H7 (cell line): ENCODE data around the gene ADPRM. TPM values are rescaled to one million over a fixed set of nuclear protein-coding genes. Genes with fewer than 3 reads are reported as not detected.

Experiments
- DNase-seq: peaks from one replicate; pipeline ENCODE4 v3.0.0; 2012
- H3K27me3 ChIP-seq: 2 replicates; pipeline ENCODE4 v1.6.0; 2011; ENCODE audit warnings: mild to moderate bottlenecking, low read length; ENCODE audit not compliant: control insufficient read depth, insufficient read depth
- H3K36me3 ChIP-seq: replicated peaks from 2 replicates; pipeline ENCODE4 v1.5.1; 2011; ENCODE audit warnings: low read length; ENCODE audit not compliant: control insufficient read depth, insufficient read depth
- H3K4me3 ChIP-seq: 2 replicates; pipeline ENCODE4 v1.5.1; 2011; ENCODE audit warnings: low read depth, mild to moderate bottlenecking, control low read depth, low read length, moderate library complexity; ENCODE audit not compliant: insufficient read depth
- total RNA-seq: library from RNA; depleted of rRNA; stranded (reverse); fragments of >200 nt; shearing (Covaris generic); gene quantifications from 2 replicates; pipeline ENCODE4 v1.2.3, GENCODE V29; 2014; rRNA removed

ADPRM gene
- total RNA-seq, 1 experiment from 2014 or later = 7.9 TPM

DNA sequence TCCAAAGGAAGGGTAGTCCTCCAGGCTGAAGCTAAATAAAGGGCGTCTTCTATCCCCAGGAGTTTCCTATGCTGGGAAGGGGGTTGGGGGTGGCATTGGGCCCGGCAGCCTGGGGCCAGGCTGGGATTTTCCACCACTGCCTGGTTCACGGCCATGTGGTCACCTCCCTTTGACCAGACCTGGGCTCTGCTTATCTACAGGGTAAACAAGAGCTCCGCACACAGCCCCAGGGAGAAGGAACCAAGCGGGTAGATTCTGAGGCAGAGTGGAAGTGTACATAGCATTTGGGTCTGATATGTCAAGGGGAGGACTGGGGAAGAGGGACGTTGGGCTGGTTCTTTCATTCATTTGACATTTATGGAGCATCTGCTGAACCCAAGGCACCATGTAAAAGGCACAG, 59.7 kb downstream of the ADPRM start:
- no peak for DNase-seq
- H3K27me3 ChIP-seq = no peaks in the 10 kb centered on the region
- H3K4me3 ChIP-seq = no peak overlapping the region
- no peaks in the 10 kb centered on the region for H3K36me3 ChIP-seq

DNA sequence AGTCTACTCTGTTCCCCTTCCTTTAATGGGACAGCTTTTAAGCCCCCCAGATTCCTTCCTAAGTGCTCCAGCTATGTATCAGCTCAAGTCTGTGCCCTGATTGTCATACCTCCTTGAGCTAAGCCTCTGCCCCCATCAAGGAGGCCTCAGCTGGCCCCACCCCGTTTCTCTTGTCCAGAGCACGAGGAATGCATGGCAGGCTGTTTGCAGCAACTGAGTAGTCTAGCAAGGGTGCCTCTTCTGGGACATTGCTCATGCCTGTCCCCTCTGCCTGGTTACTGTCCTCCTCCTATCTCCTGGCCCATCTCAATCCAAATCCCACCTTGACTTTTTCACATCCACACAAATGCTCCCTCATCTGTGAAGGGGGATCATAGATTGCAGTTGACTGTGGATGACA, 60.3 kb downstream of the ADPRM start:
- H3K36me3 ChIP-seq = no peaks in the 10 kb centered on the region
- no peaks in the 10 kb centered on the region for H3K27me3 ChIP-seq
- H3K4me3 ChIP-seq = no peak overlapping the region
- no peak for DNase-seq

DNA sequence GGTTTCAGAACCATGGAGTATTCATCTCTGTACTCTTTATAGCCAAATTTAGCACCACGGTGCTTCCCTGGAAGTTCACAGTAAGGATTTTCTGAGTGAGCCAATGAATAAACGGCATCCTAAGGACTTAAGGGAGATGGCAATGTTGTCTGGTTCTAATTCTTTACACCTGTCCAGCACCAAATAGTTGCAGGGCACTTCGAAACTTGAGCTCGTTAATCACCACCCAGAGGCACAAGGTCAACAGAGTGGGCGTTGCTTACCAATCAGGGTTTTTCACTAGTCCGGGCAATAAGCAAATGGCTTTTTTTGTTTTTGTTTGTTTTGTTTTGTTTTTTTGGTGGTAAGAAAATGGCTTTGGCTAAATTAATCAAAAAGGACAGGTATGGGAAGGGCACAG, 60.7 kb downstream of the ADPRM start:
- DNase-seq = no peak
- H3K36me3 ChIP-seq = no peaks in the 10 kb centered on the region
- H3K27me3 ChIP-seq = no peaks in the 10 kb centered on the region
- no peak overlapping the region for H3K4me3 ChIP-seq

Other genes starting within 250 kb of the ADPRM start
- gene MYH4, start 228.0 kb upstream of the ADPRM start, total RNA-seq = not detected in 2 replicates
- gene MYH1, start 179.1 kb upstream of the ADPRM start, total RNA-seq = not detected in 2 replicates
- gene MYH2, start 147.9 kb upstream of the ADPRM start, total RNA-seq = 0.17 and 0.26 TPM in 2 replicates
- gene MYH3, start 40.3 kb upstream of the ADPRM start, total RNA-seq = 0.69 and 4.2 TPM in 2 replicates
- 69.6 and 70.4 TPM in 2 replicates for gene SCO1, start 61 bp upstream of the ADPRM start, total RNA-seq
- 1.9 and 5.3 TPM in 2 replicates for gene TMEM220, start 32.4 kb downstream of the ADPRM start, total RNA-seq
- not detected in 2 replicates for gene TMEM238L, start 106.5 kb downstream of the ADPRM start, total RNA-seq
- not detected in 2 replicates for gene PIRT, start 140.5 kb downstream of the ADPRM start, total RNA-seq